Measurements from ENCODE around the gene ADGRG3. TPM values are rescaled to one million over a fixed set of nuclear protein-coding genes. Genes with fewer than 3 reads are reported as not detected.

The ADGRG3 gene
- total and polyA plus RNA-seq, 2 of the 8 experiments (the other 6 are each of a cell fraction or from before 2014, with no cell fraction given), result 0.28 to 0.98 TPM

DNA sequence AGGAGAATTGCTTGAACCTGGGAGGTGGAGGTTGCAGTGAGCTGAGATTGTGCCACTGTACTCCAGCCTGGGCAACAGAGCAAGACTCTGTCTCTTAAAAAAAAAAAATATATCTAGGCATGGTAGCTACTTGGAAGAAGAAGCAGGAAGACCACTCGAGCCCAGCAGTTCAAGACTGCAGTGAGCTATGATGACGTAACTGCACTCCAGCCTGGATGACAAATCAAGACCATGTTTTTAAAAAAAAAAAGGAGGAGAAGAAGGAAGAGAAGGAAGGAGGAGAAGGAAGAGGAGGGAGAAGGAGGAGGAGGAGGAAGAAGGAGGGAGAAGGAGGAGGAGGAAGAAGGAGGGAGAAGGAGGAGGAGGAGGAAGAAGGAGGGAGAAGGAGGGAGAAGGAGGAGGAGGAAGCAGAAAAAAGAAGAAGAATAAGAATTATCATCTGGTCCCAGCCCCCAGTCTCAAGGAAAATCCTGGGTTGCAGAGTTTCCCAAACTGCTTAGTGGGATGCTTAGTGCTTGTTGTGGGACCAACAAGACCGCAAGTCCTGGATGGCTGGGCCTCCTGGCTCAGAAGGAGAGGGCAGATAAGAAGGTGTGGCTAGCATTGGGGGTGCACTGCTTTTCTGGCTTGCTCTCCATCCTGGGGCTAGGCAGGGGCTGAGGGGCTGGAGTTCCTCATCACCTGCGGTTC is 22.8 kb downstream of the ADGRG3 start:
- no peak overlapping the region for H3K9ac ChIP-seq (replicated peaks in 1 of 4; ENCODE audit: extremely low read depth in 1 of 4, low read depth in 3 of 4, low read length in 3 of 4)
- H3K14ac ChIP-seq (ENCODE audit: insufficient read length), result no peak overlapping the region
- no peak overlapping the region for H3K4ac ChIP-seq (replicated peaks; ENCODE audit: insufficient read length, low read depth, low read length)
- H3K4me3 ChIP-seq (ENCODE audit: extremely low read depth in 1 of 4, insufficient read depth in 2 of 4, low read depth in 3 of 4, low read length in 4 of 4), result no peak overlapping the region
- H3K27ac ChIP-seq (ENCODE audit: low read depth, low read length), result no peak overlapping the region
- FAIRE-seq (no peak), DNase-seq (ENCODE audit: low read depth in 1 of 2, low spot score in 2 of 2) (no peak)
- H2BK12ac ChIP-seq (ENCODE audit: low read depth, low read length), result no peak overlapping the region
- no peak overlapping the region for H2AK5ac ChIP-seq (ENCODE audit: low read depth, low read length)
- no peak overlapping the region for H3K4me2 ChIP-seq (ENCODE audit: insufficient read depth in 1 of 2, low read depth in 2 of 2, low read length in 2 of 2)
- no peak overlapping the region for H3K23ac ChIP-seq (ENCODE audit: insufficient read length)
- ChIA-PET POLR2A (ENCODE audit: partially characterized antibody) (interaction anchor here (0.6 to 3.4 kb wide), 3 partner anchors 8 to 267 kb away, joined by 3 to 19 read pairs (median 3); no protein-coding TSS in a partner anchor), CTCF (ENCODE audit: partially characterized antibody) (interaction anchor here (0.8 to 1.7 kb wide), 7 partner anchors 8 to 173 kb away, joined by 3 to 8 read pairs (median 4); partner anchors contain the start of gene ADGRG3)
- no peaks in the 10 kb centered on the region for H3K27me3 ChIP-seq (replicated peaks in 1 of 4; ENCODE audit: control insufficient read depth in 3 of 4, extremely low read depth in 1 of 4, insufficient read depth in 3 of 4, low read length in 3 of 4)
- 61% methylated on average over 4 of the region's 4 CpGs; no CpG with 5 or more reads in 1 of the 2 experiments for WGBS, 2 experiments (ENCODE audit: extremely low coverage in 1 of 2, insufficient coverage in 1 of 2, insufficient read length in 1 of 2, insufficient replicate concordance in 2 of 2, low coverage in 1 of 2, low lambda C conversion rate in 2 of 2, missing lambda C conversion rate in 1 of 2)
- H3K56ac ChIP-seq (replicated peaks; ENCODE audit: insufficient read length, low read depth, low read length), result no peak overlapping the region
- no peaks in the 10 kb centered on the region for H3K9me3 ChIP-seq (ENCODE audit: insufficient read depth in 2 of 2, low read depth in 1 of 2, low read length in 1 of 2)
- no peak overlapping the region for H4K91ac ChIP-seq (replicated peaks; ENCODE audit: insufficient read length, low read length)
- H4K5ac ChIP-seq (ENCODE audit: insufficient read length, low read depth, low read length), result no peak overlapping the region
- peaks cover 0 to 7% (median under 1%) of the 10 kb centered on the region in 4 experiments; a peak in 2 of 7 replicates for H3K4me1 ChIP-seq (replicated peaks in 1 of 4; ENCODE audit: control insufficient read depth in 3 of 4, insufficient read depth in 4 of 4, low read length in 3 of 4)
- TF ChIP-seq CHD2 (IDR thresholded peaks at IDR 0.05; ENCODE audit: low read length), result no peak
- no peaks in the 10 kb centered on the region for H4K20me1 ChIP-seq (replicated peaks in 1 of 2; ENCODE audit: control insufficient read depth in 1 of 2, insufficient read depth in 2 of 2, low read length in 2 of 2)
- H2BK5ac ChIP-seq (ENCODE audit: low read depth, low read length), result no peak overlapping the region
- H4K8ac ChIP-seq (ENCODE audit: extremely low read depth, insufficient read depth, low read length), result no peak overlapping the region
- no peak overlapping the region for H3K18ac ChIP-seq (ENCODE audit: extremely low read depth, low read length)
- no peaks in the 10 kb centered on the region for H3K79me2 ChIP-seq (ENCODE audit: control insufficient read depth in 1 of 2, insufficient read depth in 2 of 2, low read length in 2 of 2)
- no peak overlapping the region for H2AFZ ChIP-seq (ENCODE audit: low read length)
- no peak overlapping the region for H2BK120ac ChIP-seq (replicated peaks; ENCODE audit: low read depth, low read length)
- no peak overlapping the region for H2BK20ac ChIP-seq (ENCODE audit: low read length)
- peak overlapping the region; percentile 11; the same call in 1 of the 2 replicates for H2BK15ac ChIP-seq (ENCODE audit: low read length)
- H3K36me3 ChIP-seq (ENCODE audit: control insufficient read depth in 2 of 4, insufficient read depth in 4 of 4, low read length in 3 of 4), result no peaks in the 10 kb centered on the region
- no peaks in the 10 kb centered on the region for H3K79me1 ChIP-seq (ENCODE audit: low read depth, low read length)
- H3K23me2 ChIP-seq (ENCODE audit: low read depth, low read length), result 0 out of 2 replicates have a peak, but pooled peaks cover 2% of the 10 kb centered on the region
